HG02678 (cell line): ENCODE measurements around the gene PBX1.
"Not testable (repeated sequence)": the region's sequence is repeated elsewhere in the genome, so short reads cannot be mapped to it uniquely, and the experiment has no call there.

Experiments used
- ATAC-seq: cut with Tn5 transposase; IDR thresholded peaks from one replicate; pipeline ENCODE4 v1.9.1; 2021; ENCODE audit warnings: mild to moderate bottlenecking, moderate library complexity; ENCODE audit not compliant: unreplicated experiment

The PBX1 gene

DNA sequence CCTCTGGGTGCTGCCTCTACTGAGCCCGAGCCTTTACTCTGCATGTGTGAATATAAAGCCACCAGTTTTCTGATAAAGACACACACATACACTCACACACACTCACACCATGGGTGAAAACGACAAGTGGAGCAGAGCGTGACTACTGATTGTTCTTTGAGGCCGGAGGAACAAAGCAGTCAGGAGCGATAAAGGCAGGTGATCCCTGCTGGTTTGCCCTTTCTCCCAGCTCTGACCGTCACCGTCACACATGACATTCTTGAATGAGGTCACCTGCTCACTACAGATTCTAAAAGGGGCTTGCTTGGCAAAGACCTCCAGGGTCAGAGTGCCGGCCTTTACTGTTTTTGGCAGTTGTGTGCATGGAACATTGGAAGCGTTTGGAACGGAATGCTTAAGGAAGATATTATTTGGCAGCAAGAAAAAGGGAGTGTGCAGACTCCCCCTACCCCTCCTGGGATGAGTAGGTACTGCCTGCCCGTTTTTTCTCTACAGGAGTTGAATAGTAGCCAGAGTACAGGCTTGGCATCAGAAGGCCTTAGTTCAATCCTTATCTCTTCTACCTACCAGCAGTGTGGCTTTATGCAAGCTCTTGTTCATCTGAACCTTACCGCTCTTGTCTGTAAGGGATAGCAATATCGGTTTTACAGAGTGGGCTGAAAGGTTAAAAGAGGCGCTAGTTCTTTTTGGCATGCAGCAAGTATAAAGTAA, 79.7 kb downstream of the PBX1 start:
- ATAC-seq, result no peak

DNA sequence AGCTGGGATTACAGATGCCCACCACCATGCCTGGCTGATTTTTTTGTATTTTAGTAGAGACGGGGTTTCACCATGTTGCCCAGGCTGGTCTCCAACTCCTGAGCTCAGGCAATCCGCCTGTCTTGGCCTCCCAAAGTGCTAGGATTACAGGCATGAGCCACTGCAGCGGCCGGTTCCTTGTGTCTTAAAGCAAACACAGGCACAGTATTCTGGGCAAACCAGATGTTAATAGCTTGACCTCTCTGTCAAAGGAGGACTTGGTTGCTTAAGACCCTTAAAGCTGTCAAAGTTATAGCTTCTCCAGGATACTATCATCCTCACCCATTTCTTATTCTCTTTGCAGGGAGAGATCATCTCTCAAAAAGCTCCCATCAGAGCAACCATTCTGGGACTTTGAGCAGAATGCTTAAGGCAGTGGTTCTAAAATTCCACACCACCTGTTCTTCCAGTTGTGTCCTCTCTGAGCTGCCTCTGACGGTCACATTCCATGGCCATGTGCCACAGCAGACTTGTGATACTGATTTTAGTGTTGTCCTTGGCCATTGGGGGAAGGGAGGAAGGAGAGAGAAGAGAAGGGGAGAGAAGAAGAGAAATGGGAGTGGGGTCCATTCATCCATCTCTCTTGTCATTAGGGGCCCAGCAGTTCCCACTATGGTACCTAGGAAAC, 81.8 kb downstream of the PBX1 start:
- ATAC-seq, result no peak

DNA sequence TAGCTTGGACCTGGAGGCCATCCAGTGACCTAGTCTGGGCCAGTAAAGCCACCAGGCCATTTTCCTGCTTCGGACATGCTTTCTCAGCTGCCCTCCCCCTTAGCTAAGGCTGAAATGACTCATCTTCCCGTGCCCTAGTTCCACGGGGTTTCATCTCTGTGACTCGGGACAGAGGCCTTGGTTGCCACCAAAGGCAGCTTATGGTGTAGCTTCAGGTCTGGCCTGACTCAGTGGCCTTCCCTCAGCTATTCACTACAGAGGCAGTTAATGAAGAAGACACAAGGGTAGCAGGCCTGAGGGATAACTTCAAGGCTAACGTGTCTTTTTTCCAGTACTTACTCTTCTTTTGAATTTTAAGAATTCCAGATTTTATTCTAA, 82.4 kb downstream of the PBX1 start:
- no peak for ATAC-seq

DNA sequence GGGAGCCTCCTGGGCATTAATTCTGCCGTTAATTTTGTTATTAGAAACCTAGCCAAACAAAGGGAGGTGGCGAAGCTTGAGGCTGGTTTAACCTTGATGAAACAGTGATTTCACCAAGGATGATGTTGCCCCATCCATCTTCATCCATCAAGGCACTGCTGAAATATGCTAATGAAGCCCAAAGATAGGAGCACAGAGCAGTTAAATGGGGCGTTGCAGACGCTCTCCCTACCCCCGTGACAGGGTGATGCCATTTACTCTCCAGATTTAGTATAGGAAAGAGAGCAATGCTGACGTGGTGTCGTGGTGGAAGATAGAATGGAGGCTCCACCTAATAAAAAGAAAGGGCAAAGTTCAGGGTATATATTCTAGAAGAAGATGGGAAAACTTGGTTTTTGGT, 84.0 kb downstream of the PBX1 start:
- no peak for ATAC-seq

DNA sequence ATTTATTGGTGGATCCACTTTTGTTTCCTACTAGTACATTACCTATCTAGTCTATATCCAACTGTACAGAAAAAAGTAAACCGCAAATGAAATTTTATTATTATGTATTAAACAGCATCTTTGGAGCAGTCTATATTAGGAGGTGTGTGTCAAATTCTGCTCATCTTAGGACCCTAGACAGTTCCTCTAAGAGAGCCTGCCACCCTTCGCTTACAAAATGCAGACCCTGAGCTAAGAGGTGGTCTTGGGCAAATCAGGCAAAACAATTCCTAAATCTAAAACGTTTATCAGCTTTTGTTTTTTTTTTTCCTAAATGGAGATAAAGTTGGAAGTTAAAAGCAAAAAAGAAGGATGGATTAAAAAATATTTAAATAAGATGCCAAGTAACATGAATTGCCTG, 85.3 kb downstream of the PBX1 start:
- no peak for ATAC-seq

DNA sequence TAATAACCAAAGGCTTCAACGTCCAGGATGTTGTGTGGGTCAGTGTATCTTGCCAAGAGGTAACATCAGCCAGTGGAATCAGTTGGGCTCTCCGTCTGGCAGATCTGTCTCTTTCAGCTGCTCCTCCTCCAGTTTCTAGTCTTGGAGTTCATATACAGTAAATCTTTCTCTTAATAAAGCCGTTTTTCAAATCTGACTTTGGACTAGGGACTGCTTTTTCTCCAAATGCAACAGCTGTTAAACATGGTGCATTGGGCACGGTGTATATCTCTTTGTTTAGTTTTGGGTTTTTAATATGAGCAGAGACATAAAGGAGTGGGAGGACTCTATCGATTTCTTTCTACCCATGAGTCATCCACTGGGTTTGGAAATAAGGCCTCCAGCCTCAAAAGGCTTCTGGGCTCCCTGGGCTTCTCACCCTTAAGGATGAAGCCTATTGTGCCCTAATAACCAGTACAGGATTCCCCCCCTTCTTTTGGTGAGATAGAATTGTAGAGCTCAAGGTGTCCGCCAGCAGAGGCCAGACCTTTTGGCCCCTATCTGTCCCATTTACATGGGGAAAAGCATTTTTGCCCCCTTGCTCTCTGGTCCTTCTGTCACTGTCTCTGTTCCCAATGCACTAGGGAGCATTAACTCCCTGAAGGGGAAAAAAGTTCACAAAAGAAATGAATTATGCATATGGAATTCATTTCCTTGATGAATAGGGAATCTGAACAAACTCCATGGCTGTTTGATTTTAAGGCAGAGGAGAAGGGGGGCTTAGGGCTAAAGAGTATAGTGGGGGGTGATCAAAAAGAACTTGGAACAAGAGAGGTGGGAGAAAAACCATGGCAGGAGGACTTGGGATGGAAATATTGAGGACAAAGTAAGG, 86.0 kb downstream of the PBX1 start:
- ATAC-seq, result no peak

DNA sequence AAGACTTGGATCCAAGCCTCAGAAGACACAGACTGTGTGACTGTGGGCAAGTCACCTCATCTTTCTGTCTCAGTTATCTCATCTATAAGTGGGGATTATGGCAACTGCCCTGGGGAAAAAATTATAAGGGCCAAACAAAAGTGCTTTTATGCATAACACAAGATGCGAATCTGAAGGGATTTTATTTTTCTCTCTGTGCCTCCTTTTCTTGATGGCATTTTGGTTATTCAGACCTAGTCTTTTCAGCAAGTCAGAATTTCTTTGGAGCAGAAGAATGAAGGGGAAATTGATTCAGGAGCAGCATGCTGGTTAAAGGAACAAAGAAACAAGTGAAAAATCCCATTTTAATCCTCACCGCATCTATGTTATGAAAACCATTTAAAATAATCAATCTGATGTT, 86.9 kb downstream of the PBX1 start:
- ATAC-seq, result no peak

DNA sequence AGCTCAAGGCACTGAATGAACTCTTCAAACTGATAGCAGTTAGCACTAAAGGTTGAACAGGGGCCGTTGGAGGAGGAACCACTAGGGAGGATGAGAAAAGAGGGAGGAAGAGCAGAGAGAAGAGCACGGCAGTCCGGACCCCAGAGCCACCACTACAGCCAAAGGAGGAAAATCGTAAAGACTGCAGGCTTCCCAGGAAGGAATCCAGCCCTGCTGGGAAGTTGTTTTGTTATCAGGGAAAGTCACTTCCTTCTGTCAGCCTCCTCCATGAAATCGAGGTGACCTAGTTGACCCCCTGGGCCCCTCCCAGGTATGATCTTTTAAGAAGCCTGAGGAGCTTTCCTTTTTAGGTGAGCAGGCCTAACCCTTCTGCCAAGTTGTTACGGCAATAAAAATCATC, 88.2 kb downstream of the PBX1 start:
- ATAC-seq, result no peak

DNA sequence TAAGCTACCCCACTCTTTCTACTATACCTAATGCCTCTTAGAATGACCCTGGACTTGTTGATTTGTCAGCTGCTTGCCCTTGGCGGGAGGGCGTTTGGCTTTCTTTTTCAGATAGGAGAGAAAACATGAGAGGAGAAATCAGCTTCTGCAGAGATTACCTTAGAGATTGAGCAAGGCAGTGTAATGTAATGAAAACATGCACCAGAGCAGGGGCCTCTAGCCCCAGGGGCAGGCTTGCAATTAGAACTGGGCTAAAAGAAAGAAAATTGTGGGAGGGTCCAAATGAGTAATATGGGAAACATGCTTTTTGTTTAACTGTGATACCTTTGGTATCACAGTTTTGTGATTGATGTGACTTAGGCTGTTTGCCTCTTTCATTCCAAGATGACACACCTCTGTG, 89.7 kb downstream of the PBX1 start:
- no peak for ATAC-seq

DNA sequence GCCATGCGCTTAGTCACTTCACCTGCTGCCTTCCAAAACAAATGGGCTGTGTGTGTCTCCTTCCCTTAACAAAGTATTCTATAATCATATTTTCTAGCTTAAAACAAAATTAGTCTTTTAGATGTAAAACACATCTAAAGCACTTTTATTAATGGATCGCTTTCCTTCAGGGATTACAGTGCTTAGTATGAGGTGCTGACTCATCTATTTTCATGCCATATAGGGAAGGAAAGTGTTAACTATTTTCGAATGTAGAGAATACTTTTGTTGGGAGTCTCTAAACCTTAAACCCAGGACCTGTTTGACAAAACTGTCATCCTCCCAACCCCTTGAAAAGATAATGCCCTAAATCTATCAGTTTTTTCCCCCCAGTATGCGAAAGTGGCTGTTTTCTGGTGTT, 90.2 kb downstream of the PBX1 start:
- no peak for ATAC-seq

DNA sequence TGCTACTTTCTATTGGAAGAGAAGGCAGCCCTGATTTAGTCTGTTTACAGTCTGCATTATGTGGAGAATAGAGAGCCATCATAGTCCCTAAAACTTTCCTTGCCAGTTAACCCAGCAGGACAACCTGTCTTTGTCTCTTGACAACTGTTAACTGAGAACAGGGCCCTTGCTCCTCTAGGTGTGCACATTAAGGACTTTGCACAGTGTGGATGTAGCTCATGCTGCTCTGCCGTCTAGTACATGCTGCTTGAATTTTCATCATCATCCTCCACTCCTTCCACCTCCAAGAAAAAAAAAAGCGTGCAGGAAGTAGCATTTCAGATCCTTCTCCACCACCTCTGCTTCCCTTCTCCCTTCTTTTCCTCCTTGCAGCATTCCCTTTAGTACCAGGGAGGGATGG, 91.5 kb downstream of the PBX1 start:
- no peak for ATAC-seq

DNA sequence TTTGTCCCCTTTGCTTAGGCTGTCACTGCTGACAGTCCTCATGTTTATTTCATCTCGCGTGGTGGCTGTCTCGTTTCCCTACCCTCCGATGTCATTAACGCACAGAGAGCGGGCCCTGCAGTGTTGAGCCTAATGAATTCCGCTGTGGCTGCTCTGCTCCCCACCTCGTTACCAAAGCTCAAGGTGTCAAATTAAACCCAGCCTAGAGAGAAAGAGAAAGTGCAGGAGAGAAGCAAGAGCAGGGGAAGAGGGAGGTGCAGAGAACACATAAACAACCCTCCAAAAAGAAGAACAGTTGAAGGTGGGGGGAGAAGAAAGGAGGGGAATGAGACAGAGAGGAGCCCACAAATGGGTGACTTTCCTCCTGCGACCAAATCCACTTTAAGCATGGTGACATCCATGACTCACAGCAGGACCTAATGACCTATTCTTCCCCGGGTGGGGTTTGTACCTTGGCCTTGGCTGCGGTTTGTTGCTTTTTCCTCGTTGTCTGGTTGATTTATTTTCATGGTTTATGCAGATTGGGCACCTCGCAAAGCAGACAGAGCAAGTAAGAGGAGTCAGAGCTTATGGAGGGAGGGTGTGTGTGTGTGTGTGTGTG, 92.5 kb downstream of the PBX1 start:
- no peak for ATAC-seq

DNA sequence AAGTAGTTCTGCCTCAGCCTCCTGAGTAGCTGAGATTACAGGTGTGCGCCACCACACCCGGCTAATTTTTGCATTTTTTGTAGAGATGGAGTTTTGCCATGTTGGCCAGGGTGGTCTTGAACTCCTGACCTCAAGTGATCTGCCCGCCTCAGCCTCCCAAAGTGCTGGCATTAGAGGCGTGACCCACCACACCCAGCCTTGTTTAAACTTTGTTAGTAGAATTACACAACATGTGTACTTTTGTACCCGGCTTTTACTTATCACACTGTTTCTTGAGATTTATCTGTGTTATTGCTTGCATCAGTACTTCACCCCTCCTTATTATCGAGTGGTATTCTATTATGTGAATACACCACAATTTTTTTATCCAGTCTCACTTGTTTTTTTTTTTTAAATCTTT, 94.0 kb downstream of the PBX1 start:
- not testable (repeated sequence) for ATAC-seq

DNA sequence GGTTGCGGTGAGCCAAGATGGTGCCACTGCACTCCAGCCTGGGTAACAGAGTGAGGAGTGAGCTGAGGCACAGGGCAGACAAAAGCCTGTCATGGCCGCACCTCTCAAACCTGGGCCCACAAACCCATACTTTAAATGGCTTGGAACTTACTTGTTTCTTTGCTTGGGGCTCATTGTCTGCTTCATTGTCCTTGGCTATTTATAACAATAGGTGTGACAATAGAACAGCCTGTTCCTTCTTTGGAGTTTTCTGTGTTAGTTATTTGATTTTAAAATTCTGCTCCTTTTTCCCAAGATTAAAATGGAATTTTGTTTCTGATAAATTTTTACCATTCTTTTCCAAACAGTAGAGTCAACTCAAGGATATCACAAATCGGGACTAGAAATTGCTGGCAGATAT, 94.7 kb downstream of the PBX1 start:
- ATAC-seq, result no peak

DNA sequence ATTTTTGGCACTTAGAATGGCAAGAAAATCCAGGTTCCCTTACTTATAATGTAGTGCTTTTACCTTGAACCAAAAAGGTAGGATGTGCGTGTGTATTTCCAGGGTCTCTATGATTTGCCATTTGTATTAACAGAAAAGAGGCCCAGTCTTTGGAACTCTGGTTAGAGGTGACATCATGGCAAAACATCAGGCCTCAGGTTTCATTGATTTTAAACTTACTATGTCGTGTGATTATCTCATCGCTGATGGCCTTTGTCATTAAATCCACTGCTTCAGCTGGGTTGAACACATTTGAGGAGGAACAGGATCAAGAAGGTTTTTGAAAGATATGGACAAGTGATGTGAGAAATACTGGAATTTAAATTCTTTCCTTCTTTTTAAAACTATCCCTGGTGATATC, 95.2 kb downstream of the PBX1 start:
- ATAC-seq, result no peak

DNA sequence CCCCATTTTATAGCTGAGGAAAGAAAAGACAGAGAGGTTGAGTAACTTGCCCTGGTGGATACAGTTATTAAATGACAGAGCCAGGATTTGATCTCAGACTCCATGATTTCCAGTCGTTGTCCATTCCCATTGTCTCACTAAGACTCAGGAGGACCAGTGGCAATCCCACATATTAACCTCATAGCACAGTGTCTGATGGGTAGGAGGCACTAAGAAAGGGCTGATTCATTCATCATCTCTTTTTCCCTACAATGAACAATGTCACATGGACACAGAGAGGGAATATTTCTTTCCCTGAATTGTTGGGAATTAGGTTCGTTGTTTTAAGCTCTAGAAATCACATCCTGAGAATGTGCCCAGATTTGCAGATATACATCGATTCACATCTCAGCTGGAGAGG, 99.9 kb downstream of the PBX1 start:
- ATAC-seq, result no peak

DNA sequence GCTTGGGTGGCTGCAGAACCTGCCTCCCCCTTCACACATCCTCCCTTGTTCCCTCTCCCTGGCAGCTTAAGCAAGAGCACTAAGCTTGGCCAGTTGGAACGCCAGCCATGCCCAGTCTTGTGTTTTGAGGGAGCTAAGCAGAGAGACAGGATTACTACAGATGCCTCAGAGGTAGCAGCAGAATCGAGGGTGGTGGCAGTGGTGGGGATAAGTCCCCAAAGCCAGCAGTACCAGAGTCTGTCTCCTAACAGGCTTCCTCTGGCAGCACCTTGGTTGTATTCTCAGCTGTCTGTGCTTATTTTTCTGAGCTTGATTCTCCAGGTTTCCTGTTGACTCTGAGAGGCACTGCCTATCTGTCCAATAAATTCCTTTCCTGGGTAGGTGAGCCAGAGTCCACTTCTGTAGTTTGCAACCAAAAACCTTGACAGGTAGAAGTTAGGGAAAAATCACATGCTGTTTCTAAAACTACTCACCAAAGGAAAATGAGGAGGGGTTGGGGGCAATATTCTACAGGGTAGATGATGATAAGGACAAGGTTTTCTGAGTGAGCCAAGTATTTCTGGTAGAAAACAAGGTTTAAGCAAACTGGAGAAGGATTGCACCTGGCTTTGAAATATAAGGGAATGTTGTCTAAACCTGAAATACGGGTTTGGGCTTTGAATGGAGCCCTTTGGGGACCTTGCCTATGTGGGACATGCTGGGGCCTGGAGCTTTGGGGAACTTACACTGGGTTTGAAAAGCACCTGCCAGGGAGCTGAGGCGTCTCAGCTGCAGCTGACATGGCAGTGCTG, 100.8 kb downstream of the PBX1 start:
- peak; percentile 7 for ATAC-seq

DNA sequence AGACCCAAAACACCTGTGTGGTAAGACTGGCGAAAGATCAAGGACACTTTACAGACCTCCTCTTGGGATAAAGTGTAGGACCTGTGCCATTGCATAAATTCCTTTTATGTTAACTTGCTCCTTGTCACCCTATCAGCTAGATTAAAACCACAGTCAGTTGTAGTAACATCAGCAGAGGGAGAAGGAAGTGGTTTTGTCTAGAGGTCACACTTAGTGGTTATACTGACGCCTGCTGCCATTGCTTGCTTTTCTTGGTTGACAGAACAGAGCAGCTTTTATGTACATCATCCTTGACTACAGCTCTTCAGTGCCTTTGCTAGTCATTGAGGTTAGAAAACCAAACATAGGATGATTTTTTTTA, 101.4 kb downstream of the PBX1 start:
- peak; percentile 79 for ATAC-seq

DNA sequence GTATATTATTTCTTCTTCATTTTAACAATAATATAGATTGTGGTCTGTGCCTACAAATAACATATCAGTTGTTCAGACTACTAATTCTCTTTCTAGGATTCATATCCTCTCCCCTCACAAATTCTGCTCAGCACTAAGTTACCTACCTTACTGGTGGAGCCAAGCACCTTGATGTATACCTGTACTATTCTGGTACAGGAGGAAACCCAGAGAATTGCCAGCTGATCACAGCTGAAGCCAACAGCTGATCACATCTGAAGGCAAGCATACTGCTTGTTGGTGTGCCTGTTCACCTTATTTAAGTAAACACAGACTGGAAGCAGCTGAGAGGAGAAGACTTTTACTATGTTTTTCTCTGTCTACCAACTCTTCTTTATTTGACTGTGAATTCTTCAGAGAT, 101.8 kb downstream of the PBX1 start:
- ATAC-seq, result no peak

DNA sequence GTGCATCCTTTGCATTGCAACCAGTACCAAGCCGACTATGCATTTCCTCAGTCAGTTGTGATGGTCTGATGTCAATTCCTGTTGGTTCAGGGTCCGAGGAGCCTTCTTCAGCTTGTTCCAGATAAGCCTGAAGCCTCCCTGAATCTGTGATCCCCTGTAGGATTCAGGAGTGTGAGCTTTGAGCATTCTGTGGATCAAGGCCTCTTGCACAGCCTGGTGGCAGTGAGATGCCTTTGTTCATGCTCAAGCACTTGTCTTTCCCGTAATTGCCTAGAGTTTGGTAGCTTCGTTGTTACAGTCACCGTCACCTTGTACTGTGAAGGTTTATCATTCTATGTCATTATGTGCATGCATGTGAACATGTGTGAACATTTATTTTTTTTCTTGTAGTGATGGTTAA, 103.5 kb downstream of the PBX1 start:
- no peak for ATAC-seq

DNA sequence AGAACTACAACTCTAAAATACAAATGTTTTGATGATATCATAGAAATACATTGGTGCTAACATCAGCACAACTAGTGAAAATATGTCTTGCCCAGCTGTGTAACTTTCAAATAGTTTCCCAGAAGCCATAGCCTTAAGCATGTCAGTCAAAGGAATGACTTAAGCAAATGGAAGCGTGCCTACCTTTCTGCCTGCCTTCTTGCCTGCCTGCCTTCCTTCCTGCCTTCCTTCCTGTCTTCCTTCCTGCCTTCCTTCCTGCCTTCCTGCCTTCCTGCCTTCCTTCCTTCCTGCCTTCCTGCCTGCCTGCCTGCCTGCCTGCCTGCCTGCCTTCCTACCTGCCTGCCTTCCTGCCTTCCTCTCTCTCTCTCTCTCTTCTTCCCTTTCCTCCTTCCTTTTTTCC, 104.0 kb downstream of the PBX1 start:
- ATAC-seq, result no peak
